Endothelial cell (in vitro differentiated cells): ENCODE results near the gene ARHGAP29. TPM values are rescaled to one million over a fixed set of nuclear protein-coding genes. Genes with fewer than 3 reads are reported as not detected.
A peak's percentile ranks its signal among the peaks of the same experiment; 100 is the strongest.

Experiments used
- DNase-seq: peaks from one replicate; pipeline ENCODE4 v3.0.0; 2021; ENCODE audit warnings: low spot score
- H3K27ac Mint-ChIP-seq: one replicate; pipeline ENCODE4 v1.8.0; 2021; ENCODE audit warnings: mixed read lengths, inconsistent platforms; ENCODE audit not compliant: unreplicated experiment
- H3K27me3 Mint-ChIP-seq: one replicate; pipeline ENCODE4 v1.8.0; 2021; ENCODE audit warnings: mild to moderate bottlenecking, moderate library complexity, mixed read lengths, inconsistent platforms; ENCODE audit not compliant: unreplicated experiment
- H3K36me3 Mint-ChIP-seq: one replicate; pipeline ENCODE4 v1.8.0; 2021; ENCODE audit warnings: mild to moderate bottlenecking, low read depth, mixed read lengths, inconsistent platforms; ENCODE audit not compliant: unreplicated experiment
- H3K4me1 Mint-ChIP-seq: one replicate; pipeline ENCODE4 v1.8.0; 2021; ENCODE audit warnings: mild to moderate bottlenecking, mixed read lengths, inconsistent platforms; ENCODE audit not compliant: unreplicated experiment
- H3K4me3 Mint-ChIP-seq: one replicate; pipeline ENCODE4 v1.8.0; 2021; ENCODE audit warnings: mild to moderate bottlenecking, mixed read lengths, inconsistent platforms; ENCODE audit not compliant: unreplicated experiment
- H3K9me3 Mint-ChIP-seq: one replicate; pipeline ENCODE4 v1.8.0; 2021; ENCODE audit warnings: mixed read lengths, inconsistent platforms; ENCODE audit not compliant: unreplicated experiment
- CTCF ChIP-seq: fragments of 200-600 bp; sonication (generic); IDR thresholded peaks from one replicate; pipeline ENCODE4 v1.5.0; 2021; ENCODE audit warnings: antibody characterized with exemption; ENCODE audit not compliant: unreplicated experiment
- total RNA-seq: library from RNA; stranded (reverse); fragmentation: NEBNext Ultra II Directional; extraction: Animal tissue kit (Norgen Biotek cat#: 25700); gene quantifications from one replicate; pipeline ENCODE4 v1.2.1, GENCODE V29; 2021; ENCODE audit not compliant: unreplicated experiment

The ARHGAP29 gene
- total RNA-seq, 1 donor from 2014 or later, result 276 TPM

- no peak for TF ChIP-seq CTCF
- Mint-ChIP-seq H3K4me3 (no peak overlapping the region), H3K4me1 (peaks cover 13% of the 10 kb centered on the region)
Observed at GRCh38 chr1:94248956-94249688, 11.7 kb upstream of the ARHGAP29 start.

GRCh38 chr1:94247138-94248094 lies 10.0 kb upstream of the ARHGAP29 start:
- peak overlapping the region; percentile 70 for H3K27ac Mint-ChIP-seq
- H3K27me3 Mint-ChIP-seq, result peaks cover 4% of the 10 kb centered on the region
- peaks cover 11% of the 10 kb centered on the region for H3K36me3 Mint-ChIP-seq
- H3K4me1 Mint-ChIP-seq, result peaks cover 15% of the 10 kb centered on the region
- no peaks in the 10 kb centered on the region for H3K9me3 Mint-ChIP-seq
- peak; percentile 91 for DNase-seq
- no peak for TF ChIP-seq CTCF
- peak overlapping the region; percentile 99 for H3K4me3 Mint-ChIP-seq

More at GRCh38 chr1:94248956-94249688, 11.7 kb upstream of the ARHGAP29 start:
- Mint-ChIP-seq H3K27me3 (peaks cover 4% of the 10 kb centered on the region), H3K36me3 (peaks cover 11% of the 10 kb centered on the region), H3K27ac (no peak overlapping the region), H3K9me3 (no peaks in the 10 kb centered on the region)
- DNase-seq, result no peak

GRCh38 chr1:94246692-94247137 lies 9.3 kb upstream of the ARHGAP29 start:
- Mint-ChIP-seq H3K27me3 (peaks cover 4% of the 10 kb centered on the region), H3K4me1 (peaks cover 19% of the 10 kb centered on the region), H3K9me3 (no peaks in the 10 kb centered on the region), H3K27ac (peak overlapping the region; percentile 70), H3K4me3 (peak overlapping the region; percentile 99), H3K36me3 (peaks cover 11% of the 10 kb centered on the region)
- no peak for TF ChIP-seq CTCF
- no peak for DNase-seq

GRCh38 chr1:94245747-94246438 lies 8.5 kb upstream of the ARHGAP29 start:
- H3K4me1 Mint-ChIP-seq, result peaks cover 22% of the 10 kb centered on the region
- H3K36me3 Mint-ChIP-seq, result peaks cover 11% of the 10 kb centered on the region
- no peaks in the 10 kb centered on the region for H3K9me3 Mint-ChIP-seq
- DNase-seq, result no peak
- H3K4me3 Mint-ChIP-seq, result peak overlapping the region; percentile 99
- peak overlapping the region; percentile 81 for H3K27ac Mint-ChIP-seq
- TF ChIP-seq CTCF, result no peak
- peaks cover 4% of the 10 kb centered on the region for H3K27me3 Mint-ChIP-seq
